ENCODE results near the gene DMAC2.
"Not testable (repeated sequence)": the region's sequence is repeated elsewhere in the genome, so short reads cannot be mapped to it uniquely, and the experiment has no call there.

DMAC2 gene

GRCh38 chr19:41439441-41440222 lies at the start of gene DMAC2:
Gene DMAC2 (minus strand): TSS chr19:41439912. CDS start chr19:41439899, 13 bp downstream.
- DNase-seq (ENCODE audit: low spot score), result peak; percentile 95

DNA sequence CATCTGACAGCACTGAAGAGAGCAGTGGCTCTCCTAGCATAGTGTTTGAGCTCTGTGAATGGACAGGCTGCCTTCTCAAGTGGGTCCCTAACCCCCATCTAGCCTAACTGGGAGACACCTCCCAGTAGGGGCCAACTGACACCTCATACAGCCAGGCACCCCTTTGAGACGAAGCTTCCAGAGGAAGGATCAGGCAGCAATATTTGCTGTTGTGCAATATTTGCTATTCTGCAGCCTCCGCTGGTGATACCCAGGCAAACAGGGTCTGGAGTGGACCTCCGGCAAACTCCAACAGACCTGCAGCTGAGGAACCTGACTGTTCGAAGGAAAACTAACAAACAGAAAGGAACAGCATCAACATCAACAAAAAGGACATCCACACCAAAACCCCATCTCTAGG lies 47.2 kb upstream of the DMAC2 start:
- DNase-seq (ENCODE audit: low spot score), result not testable (repeated sequence)

GRCh38 chr19:41484822-41485221 lies 45.1 kb upstream of the DMAC2 start:
- DNase-seq (ENCODE audit: low spot score), result no peak

DNA sequence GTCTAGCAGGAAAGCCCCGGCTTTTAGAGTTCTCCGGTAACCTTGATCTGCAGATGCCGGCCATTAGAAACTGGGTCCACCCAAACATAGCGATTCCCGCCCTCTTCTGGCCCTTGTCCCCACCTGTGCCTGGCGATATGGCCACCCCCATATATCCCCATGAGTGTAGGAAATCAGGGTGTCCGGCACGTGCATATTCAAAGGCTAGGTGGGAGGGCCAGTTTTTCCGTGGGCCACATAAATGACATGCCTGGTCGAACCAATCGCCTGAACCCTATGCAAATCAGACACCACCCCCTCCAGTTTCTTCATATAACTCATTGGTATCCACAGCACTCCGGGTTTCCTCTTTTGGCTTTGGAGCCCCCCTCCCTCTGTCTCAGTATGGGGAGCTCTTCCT lies 40.6 kb upstream of the DMAC2 start:
- DNase-seq (ENCODE audit: low spot score), result no peak

DNA sequence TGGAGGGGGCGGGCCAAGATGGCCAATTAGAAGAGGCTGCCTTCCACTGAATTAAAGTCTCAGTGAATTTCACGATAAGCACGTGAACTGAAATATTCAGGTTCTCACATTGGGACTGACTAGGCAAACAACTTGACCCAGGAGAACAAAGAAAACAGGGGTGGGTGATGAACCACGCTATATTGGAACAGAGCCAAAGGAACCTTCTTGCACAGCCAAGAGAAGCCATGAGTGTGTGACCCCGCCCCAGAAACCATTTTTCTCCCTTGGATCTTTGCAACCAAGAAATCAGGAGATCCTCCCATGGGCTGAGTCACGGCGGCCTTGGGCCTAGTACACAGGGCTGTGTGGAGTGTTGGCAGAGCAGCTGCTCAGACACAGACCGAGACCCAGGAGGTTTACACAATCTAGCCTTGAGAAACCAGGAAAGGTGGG lies 40.1 kb upstream of the DMAC2 start:
- DNase-seq (ENCODE audit: low spot score), result no peak

GRCh38 chr19:41478875-41479756 lies 39.4 kb upstream of the DMAC2 start:
- DNase-seq (ENCODE audit: low spot score), result no peak

DNA sequence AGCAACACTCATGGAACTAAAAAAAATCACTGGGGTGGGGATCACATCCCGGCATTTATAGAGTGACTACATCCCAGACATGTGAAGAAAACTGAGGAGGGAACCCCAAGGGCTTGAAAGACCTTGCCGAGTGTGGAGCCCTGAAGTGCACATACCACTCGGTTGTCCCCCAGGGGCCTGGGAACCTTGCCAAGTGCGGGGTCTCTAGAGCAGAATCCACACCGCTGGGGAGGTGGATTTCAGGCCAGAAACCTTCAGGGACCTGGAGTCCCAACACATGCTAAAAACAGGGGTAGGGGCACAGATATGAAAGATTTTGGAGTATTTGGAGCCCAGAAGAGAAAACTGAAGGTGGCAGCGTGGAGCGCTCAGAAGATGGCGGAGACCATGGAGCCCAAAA lies 38.5 kb upstream of the DMAC2 start:
- DNase-seq (ENCODE audit: low spot score), result no peak

DNA sequence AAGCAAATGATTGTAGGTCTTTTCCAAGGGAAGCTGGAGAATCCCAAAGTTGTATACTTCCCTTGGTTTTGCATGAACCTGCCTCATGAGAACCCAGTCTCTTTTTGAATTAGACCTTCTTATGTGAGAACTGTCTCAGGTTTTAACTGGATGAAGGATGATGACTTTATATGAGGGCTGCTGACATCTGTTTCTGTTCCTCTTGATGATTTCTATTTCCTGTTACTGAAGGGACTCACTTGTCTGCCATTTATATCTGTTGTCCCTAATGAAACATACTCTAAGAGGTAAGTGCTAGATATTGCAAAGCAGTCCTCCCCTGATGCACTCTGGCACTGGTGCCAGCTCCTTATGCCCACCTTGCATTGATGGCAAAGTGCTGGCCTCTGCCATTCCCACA lies 36.9 kb upstream of the DMAC2 start:
- no peak for DNase-seq (ENCODE audit: low spot score)

DNA sequence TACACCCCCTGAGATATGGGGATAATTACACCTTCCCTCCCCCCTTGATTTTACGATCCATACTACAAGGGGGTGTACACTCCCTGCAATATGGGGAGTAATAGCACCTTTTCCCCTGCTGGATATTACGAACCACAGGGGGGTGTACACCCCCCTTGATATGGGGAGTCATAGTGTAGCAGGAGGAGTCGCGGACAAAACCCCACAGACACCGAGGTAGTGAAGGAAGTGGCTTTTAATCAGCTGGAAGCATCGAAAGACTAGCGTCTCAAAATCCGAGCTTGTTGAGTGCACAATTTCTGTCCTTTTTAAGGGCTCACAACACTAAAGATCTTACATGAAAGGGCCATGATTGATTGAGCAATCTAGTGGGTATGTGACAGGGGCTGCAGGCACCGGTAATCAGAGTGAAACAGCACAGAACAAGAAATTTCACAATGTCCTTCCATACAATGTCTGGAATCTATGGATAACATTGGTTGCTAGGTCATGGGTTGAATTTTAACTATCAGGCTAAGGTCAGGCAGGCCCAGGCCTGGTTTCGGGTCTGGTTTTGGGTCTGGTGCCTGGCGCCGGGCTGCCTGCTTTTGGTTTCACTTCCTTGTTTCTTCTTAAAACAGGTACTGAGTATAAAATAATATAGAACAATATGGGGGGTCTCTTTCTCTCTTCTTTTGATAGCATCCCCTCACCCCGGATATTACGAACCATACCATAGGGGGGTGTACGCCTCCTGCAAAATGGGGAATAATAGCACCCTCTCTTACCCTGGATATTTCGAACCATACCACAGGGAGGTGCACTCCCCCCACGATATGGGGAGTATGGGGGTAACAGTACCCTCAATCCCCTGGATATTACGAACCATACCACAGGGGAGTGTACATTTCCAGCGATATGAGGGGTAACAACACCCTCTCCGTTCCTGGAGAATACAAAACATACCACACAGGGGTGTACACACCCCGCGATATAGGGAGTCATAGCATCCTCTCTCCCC lies 23.8 kb upstream of the DMAC2 start:
- not testable (repeated sequence) for DNase-seq (ENCODE audit: low spot score)

DNA sequence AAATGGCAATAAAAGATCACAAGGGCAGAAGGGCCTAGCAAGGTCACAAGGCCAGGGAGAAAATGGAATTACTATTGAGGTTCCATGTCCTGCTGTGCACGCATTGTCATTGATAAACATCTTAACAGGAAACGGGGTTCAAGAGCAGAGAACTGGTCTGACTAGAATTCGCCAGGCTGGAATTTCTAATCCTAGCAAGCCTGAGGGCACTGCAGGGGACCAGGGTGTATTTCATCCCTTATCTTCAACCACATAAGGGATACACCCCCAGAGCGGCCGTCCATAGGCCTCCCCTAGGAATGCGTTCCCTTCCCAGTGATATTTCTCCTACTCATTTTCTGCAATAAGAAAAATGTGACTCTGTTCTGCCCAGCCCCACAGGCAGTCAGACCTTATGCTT lies 22.8 kb upstream of the DMAC2 start:
- DNase-seq (ENCODE audit: low spot score), result no peak

- peak; percentile 58 for DNase-seq (ENCODE audit: low spot score)
Observed at GRCh38 chr19:41457241-41457640, 17.5 kb upstream of the DMAC2 start.

DNA sequence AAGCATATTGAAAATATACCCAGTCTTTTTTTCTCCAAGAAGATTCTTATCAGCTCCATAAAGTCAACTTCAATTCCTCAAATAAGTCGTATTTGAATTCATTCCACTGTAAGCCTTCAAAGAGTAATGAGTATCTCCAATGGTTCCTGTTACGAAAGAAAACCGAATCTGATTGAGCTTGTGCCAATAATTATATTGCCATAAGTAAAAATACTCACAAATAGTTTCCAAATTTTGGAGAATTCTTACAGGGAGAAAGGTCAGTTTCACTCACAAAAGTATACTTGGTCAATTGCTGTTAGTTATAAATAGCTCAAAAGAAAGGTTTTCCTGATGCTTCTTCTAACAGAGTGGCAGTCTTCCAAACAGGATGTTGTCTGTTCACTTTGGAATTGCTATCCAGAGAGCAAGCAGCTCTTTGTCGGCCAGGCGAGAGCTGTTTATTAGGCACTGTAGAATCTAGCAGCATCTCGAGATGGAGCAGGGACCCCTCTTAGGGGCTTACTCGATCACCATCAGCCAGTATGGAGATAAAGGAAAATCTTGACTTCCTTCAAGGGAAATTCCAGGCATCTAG lies 16.7 kb upstream of the DMAC2 start:
- DNase-seq (ENCODE audit: low spot score), result no peak

- no peak for DNase-seq (ENCODE audit: low spot score)
Observed at GRCh38 chr19:41455936-41456335, 16.2 kb upstream of the DMAC2 start.

DNA sequence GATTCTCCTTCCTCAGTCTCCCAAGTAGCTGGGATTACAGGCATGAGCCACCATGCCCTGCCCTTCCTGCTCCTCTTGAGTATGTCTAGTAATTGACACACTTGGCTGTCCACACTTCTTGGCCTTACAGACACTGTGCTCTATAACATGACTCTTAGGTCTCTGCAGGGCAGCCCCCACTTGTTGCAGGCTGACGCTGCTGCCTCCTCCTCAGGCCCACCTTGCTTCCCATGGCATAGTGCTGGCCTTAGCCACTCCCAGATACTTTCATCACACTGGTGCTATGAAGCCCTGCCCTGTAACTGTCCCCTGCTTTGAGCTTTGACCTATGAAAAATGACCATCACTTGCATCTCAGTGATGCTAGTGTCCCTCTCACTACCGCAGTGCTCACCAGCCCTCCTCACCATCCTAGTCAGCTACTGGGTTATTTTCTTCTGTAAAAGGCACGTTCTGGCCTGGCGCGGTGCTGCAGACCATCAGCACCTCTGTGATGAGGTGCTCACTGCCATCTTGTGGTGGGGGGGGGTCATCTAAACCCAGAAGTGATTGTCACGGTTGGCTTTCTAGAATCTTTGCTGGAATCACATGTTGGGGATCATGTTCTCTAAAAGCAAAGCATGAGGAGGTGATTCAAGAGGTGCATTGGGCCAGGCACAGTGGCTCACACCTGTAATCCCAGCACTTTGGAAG lies 13.0 kb upstream of the DMAC2 start:
- no peak for DNase-seq (ENCODE audit: low spot score)

- DNase-seq (ENCODE audit: low spot score), result no peak
Observed at GRCh38 chr19:41449865-41450178, 10.1 kb upstream of the DMAC2 start.

DNA sequence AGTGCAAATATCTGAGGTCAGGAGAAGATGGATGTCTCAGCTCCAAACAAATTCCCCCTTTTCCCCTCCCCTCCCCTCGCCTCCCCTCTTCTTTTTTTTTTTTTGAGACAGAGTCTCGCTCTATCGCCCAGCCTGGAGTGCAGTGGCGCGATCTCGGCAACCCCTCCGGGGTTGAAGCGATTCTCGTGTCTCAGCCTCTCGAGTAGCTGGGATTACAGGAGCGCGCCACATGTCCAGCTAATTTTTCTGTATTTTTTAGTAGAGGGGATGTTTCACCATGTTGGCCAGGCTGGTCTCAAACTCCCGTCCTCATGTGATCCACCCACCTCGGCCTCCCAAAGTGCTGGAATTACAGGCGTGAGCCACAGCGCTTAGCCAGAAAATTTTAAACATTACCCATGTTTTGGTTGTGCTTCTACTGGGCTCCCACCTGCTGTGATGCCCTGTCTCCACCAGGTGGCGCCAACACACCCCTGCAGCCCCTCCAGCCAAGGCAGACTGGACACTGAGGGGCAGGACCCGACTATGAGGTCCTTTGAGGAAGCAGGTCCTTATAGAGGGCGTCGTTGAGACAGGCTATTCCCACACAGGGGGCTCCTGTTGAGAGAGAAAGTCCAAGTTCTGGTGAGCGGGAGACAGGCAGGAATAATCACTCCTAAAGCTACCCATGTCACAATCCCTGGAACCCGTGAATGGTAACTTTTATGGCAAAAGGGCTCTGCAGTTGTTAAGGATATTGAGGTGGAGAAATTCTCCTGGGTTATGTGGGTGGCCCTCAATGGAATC lies 9.6 kb upstream of the DMAC2 start:
- peak; percentile 65 for DNase-seq (ENCODE audit: low spot score)

DNA sequence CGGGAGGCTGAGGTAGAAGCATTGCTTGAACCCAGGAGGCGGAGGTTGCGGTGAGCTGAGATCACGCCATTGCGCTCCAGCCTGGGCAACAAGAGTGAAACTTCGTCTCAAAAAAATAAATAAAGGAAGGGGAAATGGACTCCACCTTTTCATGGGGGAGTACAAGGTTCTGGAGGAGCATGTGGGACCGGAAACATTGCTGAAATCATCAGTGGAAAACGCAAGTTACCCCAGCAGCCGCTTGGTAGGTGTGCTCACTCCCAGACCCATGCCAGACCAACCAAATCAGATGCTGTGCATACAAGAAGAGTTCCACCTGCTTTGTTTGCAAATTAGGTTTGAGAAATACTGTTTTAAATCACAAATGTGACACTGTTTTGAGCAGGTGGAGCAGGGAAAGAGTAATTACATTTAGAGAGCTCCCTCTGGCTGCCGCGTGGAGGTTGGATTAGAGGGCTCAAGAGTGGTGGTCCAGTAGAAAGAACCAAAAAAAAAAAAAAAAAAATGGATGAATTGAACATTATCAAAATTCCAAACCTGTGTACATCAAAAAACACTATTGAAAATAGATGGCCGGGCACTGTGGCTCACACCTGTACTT lies 8.1 kb upstream of the DMAC2 start:
- no peak for DNase-seq (ENCODE audit: low spot score)

DNA sequence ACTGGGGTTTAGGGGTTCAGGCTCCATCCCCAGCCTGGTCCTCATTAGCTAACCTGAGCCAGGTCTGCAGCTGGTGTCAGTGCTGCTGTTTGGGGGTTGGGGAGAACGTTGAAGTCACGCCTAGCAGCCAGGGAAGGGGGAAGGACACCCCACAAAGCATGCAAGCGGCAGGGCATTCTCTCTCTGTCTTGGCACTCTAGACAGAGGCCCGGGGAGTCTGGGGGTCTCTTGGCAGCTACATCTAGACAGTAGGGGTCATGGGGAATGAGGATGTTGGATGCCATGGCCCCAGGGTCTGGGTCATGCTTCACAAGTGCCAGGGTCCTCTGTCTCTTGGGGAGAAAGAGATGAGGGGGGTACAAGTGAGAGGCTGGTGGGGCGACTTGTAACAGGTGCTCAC lies 5.9 kb upstream of the DMAC2 start:
- no peak for DNase-seq (ENCODE audit: low spot score)

- DNase-seq (ENCODE audit: low spot score), result no peak
Observed at GRCh38 chr19:41443813-41444455, 4.2 kb upstream of the DMAC2 start.

All from CD4-positive, alpha-beta T cell treated with Interleukin-15 for 4 hours (primary cell).